IPS-NIHi11 (cell line): ENCODE measurements around the gene SEPTIN10.

Experiments
- DNase-seq: peaks from one replicate; pipeline ENCODE4 v3.0.0; 2012; ENCODE audit warnings: mixed read lengths, low spot score

Gene SEPTIN10

GRCh38 chr2:109523121-109523520, 90.6 kb downstream of the SEPTIN10 start:
- no peak for DNase-seq

GRCh38 chr2:109522063-109522374, 91.7 kb downstream of the SEPTIN10 start:
- DNase-seq: no peak

GRCh38 chr2:109521233-109522062, 92.3 kb downstream of the SEPTIN10 start:
- DNase-seq: no peak

GRCh38 chr2:109519513-109519912, 94.3 kb downstream of the SEPTIN10 start:
- DNase-seq: no peak

GRCh38 chr2:109517118-109517889, 96.5 kb downstream of the SEPTIN10 start:
- DNase-seq: no peak

GRCh38 chr2:109516445-109517117, 97.2 kb downstream of the SEPTIN10 start:
- DNase-seq: peak; percentile 95

- no peak for DNase-seq
Measured at GRCh38 chr2:109514857-109515256, 98.9 kb downstream of the SEPTIN10 start.

GRCh38 chr2:109513749-109514588, 99.8 kb downstream of the SEPTIN10 start:
- DNase-seq: no peak

GRCh38 chr2:109513230-109513629, 100.5 kb downstream of the SEPTIN10 start:
- DNase-seq: no peak

GRCh38 chr2:109512076-109512475, 101.7 kb downstream of the SEPTIN10 start:
- no peak for DNase-seq

- no peak for DNase-seq
Measured at GRCh38 chr2:109511168-109511567, 102.6 kb downstream of the SEPTIN10 start.

GRCh38 chr2:109510136-109511028, 103.4 kb downstream of the SEPTIN10 start:
- DNase-seq: peak; percentile 87

- no peak for DNase-seq
Measured at GRCh38 chr2:109508556-109508955, 105.2 kb downstream of the SEPTIN10 start.

GRCh38 chr2:109507828-109508227, 105.9 kb downstream of the SEPTIN10 start:
- no peak for DNase-seq

- no peak for DNase-seq
Measured at GRCh38 chr2:109507217-109507616, 106.5 kb downstream of the SEPTIN10 start.

GRCh38 chr2:109503191-109503590, 110.6 kb downstream of the SEPTIN10 start:
- no peak for DNase-seq

- no peak for DNase-seq
Measured at GRCh38 chr2:109501461-109501860, 112.3 kb downstream of the SEPTIN10 start.

- DNase-seq: peak; percentile 43
Measured at GRCh38 chr2:109500910-109501309, 112.9 kb downstream of the SEPTIN10 start.

GRCh38 chr2:109499566-109499965, 114.2 kb downstream of the SEPTIN10 start:
- no peak for DNase-seq

- DNase-seq: no peak
Measured at GRCh38 chr2:109498906-109499305, 114.9 kb downstream of the SEPTIN10 start.
